ENCODE data around the gene FAM174B.

The FAM174B gene

GRCh38 chr15:92674347-92674746 is 18.8 kb upstream of the FAM174B start:
- no peak overlapping the region for H3K4me3 ChIP-seq (ENCODE audit: low read depth, low read length)
- no peak for DNase-seq (ENCODE audit: low read depth)
- no peak for TF ChIP-seq CTCF (IDR thresholded peaks at IDR 0.05; ENCODE audit: low read depth, low read length, missing control alignments)
- in situ Hi-C loops (cut with HindIII; ENCODE audit: low sequenced_read_pairs): no loop called here

GRCh38 chr15:92672102-92672501 is 16.5 kb upstream of the FAM174B start:
- no peak overlapping the region for H3K4me3 ChIP-seq (ENCODE audit: low read depth, low read length)
- in situ Hi-C loops (cut with HindIII; ENCODE audit: low sequenced_read_pairs): no loop called here
- no peak for DNase-seq (ENCODE audit: low read depth)
- no peak for TF ChIP-seq CTCF (IDR thresholded peaks at IDR 0.05; ENCODE audit: low read depth, low read length, missing control alignments)

GRCh38 chr15:92671406-92671805 is 15.8 kb upstream of the FAM174B start:
- in situ Hi-C loops (cut with HindIII; ENCODE audit: low sequenced_read_pairs): no loop called here
- DNase-seq (ENCODE audit: low read depth): no peak
- no peak for TF ChIP-seq CTCF (IDR thresholded peaks at IDR 0.05; ENCODE audit: low read depth, low read length, missing control alignments)
- no peak overlapping the region for H3K4me3 ChIP-seq (ENCODE audit: low read depth, low read length)

- in situ Hi-C loops (cut with HindIII; ENCODE audit: low sequenced_read_pairs): no loop called here
- no peak for DNase-seq (ENCODE audit: low read depth)
- TF ChIP-seq CTCF (IDR thresholded peaks at IDR 0.05; ENCODE audit: low read depth, low read length, missing control alignments): no peak
- H3K4me3 ChIP-seq (ENCODE audit: low read depth, low read length): no peak overlapping the region
Observed at GRCh38 chr15:92670621-92671020, 15.0 kb upstream of the FAM174B start.

- DNase-seq (ENCODE audit: low read depth): no peak
- TF ChIP-seq CTCF (IDR thresholded peaks at IDR 0.05; ENCODE audit: low read depth, low read length, missing control alignments): no peak
- H3K4me3 ChIP-seq (ENCODE audit: low read depth, low read length): no peak overlapping the region
- in situ Hi-C loops (cut with HindIII; ENCODE audit: low sequenced_read_pairs): no loop called here
Observed at GRCh38 chr15:92669432-92669831, 13.9 kb upstream of the FAM174B start.

- no peak overlapping the region for H3K4me3 ChIP-seq (ENCODE audit: low read depth, low read length)
- TF ChIP-seq CTCF (IDR thresholded peaks at IDR 0.05; ENCODE audit: low read depth, low read length, missing control alignments): no peak
- in situ Hi-C loops (cut with HindIII; ENCODE audit: low sequenced_read_pairs): no loop called here
- no peak for DNase-seq (ENCODE audit: low read depth)
Observed at GRCh38 chr15:92668620-92669019, 13.0 kb upstream of the FAM174B start.

GRCh38 chr15:92667970-92668485 is 12.5 kb upstream of the FAM174B start:
- in situ Hi-C loops (cut with HindIII; ENCODE audit: low sequenced_read_pairs): no loop called here
- no peak overlapping the region for H3K4me3 ChIP-seq (ENCODE audit: low read depth, low read length)
- no peak for DNase-seq (ENCODE audit: low read depth)
- no peak for TF ChIP-seq CTCF (IDR thresholded peaks at IDR 0.05; ENCODE audit: low read depth, low read length, missing control alignments)
